Ovary (tissue), 3 donors: ENCODE data around the gene NANP.

Source experiments
- EP300 ChIP-seq: sonication (generic); formaldehyde crosslinking; IDR thresholded peaks from one replicate; pipeline ENCODE4 v1.6.1; 2017; ENCODE audit warnings: antibody characterized with exemption
- POLR2A ChIP-seq: fragments of 450-650 bp; IDR thresholded peaks from one replicate; pipeline ENCODE4 v1.6.1; 2017; ENCODE audit warnings: antibody characterized with exemption, mild to moderate bottlenecking, moderate library complexity
- TF ChIP-seq, protein P1 (sequence below), 3 donors: fragments of 450-650 bp in 2 of 3; fragments of 200-600 bp in 1 of 3; IDR thresholded peaks; one replicate each; pipeline versions ENCODE4 v1.5.1 to v1.8.0; 2016 to 2022; ENCODE audit warnings: antibody characterized with exemption in 3 of 3, mild to moderate bottlenecking in 1 of 3
- donor health status: DM: no; HTN: no; CAD: no.

DNA sequence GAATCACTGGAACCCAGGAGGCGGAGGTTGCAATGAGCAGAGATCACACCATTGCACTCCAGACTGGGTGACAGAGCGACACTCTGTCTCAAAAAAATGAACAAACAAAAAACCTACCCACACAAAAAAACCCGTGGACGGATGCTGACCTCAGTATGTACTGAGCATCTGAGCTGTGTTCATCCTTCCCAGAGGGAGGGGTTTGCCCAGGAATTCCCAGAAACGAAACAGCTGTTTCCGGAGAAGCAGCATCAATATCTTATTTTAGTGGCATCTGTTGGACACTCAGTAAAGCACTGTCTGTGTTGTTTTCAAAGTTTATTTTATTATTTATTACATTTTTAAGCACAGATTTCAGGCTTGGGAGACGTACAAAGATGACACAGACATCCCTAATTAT lies 18.7 kb downstream of the NANP start:
- TF ChIP-seq, protein P1, sequence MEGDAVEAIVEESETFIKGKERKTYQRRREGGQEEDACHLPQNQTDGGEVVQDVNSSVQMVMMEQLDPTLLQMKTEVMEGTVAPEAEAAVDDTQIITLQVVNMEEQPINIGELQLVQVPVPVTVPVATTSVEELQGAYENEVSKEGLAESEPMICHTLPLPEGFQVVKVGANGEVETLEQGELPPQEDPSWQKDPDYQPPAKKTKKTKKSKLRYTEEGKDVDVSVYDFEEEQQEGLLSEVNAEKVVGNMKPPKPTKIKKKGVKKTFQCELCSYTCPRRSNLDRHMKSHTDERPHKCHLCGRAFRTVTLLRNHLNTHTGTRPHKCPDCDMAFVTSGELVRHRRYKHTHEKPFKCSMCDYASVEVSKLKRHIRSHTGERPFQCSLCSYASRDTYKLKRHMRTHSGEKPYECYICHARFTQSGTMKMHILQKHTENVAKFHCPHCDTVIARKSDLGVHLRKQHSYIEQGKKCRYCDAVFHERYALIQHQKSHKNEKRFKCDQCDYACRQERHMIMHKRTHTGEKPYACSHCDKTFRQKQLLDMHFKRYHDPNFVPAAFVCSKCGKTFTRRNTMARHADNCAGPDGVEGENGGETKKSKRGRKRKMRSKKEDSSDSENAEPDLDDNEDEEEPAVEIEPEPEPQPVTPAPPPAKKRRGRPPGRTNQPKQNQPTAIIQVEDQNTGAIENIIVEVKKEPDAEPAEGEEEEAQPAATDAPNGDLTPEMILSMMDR (IDR thresholded peaks at IDR 0.05), result no peak
- TF ChIP-seq POLR2A (no peak), EP300 (no peak)
